Cardiac muscle cell (in vitro differentiated cells and primary cell): ENCODE measurements around the gene BPIFA3. TPM values are rescaled to one million over a fixed set of nuclear protein-coding genes. Genes with fewer than 3 reads are reported as not detected.

Source experiments
- DNase-seq, 2 donors: peaks; one replicate each; pipeline versions ENCODE4 v3.0.0 to v3.0.0-alpha.2; 2010 to 2017; ENCODE audit warnings: low read depth in 1 of 2, low spot score in 1 of 2
- H3K27ac ChIP-seq: fragments of 200-600 bp; sonication (generic); 2 replicates; pipeline ENCODE4 v1.5.1; 2016
- H3K27me3 ChIP-seq: fragments of 200-600 bp; sonication (generic); 2 replicates; pipeline ENCODE4 v1.6.0; 2016; ENCODE audit warnings: control low read depth
- H3K36me3 ChIP-seq: fragments of 200-600 bp; sonication (generic); 2 replicates; pipeline ENCODE4 v1.5.1; 2016; ENCODE audit warnings: control low read depth
- H3K4me1 ChIP-seq: fragments of 200-600 bp; sonication (generic); 2 replicates; pipeline ENCODE4 v1.8.1; 2017; ENCODE audit warnings: low read depth, mild to moderate bottlenecking, mixed run types
- H3K4me3 ChIP-seq: fragments of 200-600 bp; sonication (generic); 2 replicates; pipeline ENCODE4 v1.5.1; 2016; ENCODE audit warnings: mild to moderate bottlenecking
- H3K9me3 ChIP-seq: fragments of 200-600 bp; sonication (generic); 2 replicates; pipeline ENCODE4 v1.5.1; 2017; ENCODE audit warnings: low read depth, mild to moderate bottlenecking, control low read depth
- polyA plus RNA-seq: library from polyadenylated mRNA; unstranded; fragments of >200 nt; fragmentation: Nextera tagmentation; extraction: Ambion mirVana; gene quantifications from 2 replicates; pipeline ENCODE4 v1.2.1, GENCODE V29; 2016
- total RNA-seq: library from RNA; depleted of rRNA; stranded (reverse); fragments of >200 nt; gene quantifications from 2 replicates; pipeline ENCODE4 v1.2.3, GENCODE V29; 2016
- TF ChIP-seq, protein P1 (sequence below): IDR thresholded peaks from 2 replicates; pipeline ENCODE4 v1.5.1; 2012; ENCODE audit warnings: low read depth, mild to moderate bottlenecking, low read length

BPIFA3 gene
- total and polyA plus RNA-seq, 2 experiments from 2014 or later = not detected

DNA sequence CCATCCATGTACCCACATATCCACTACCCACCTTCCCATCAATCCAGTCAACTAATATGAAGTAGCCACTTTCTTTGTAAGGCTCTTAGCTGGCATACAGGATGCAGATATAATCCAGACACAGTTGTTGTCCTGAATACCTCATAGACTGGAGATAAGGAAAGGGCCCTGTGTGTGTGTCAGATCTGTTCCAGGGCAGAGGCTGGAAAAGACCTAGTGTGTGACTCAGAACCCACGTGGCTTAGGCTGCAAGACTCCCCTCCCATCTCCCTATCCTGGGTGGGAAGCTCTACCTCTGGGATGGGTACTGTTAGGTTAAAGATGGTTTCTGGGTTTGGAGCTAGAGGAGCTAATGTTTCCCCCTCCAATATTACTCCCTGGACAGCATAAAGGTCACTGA, 22.3 kb downstream of the BPIFA3 start:
- Histone ChIP-seq H3K4me3 (no peak overlapping the region), H3K4me1 (no peaks in the 10 kb centered on the region), H3K27ac (no peak overlapping the region), H3K9me3 (no peaks in the 10 kb centered on the region), H3K27me3 (peaks cover 33% of the 10 kb centered on the region), H3K36me3 (no peaks in the 10 kb centered on the region)
- TF ChIP-seq, protein P1, sequence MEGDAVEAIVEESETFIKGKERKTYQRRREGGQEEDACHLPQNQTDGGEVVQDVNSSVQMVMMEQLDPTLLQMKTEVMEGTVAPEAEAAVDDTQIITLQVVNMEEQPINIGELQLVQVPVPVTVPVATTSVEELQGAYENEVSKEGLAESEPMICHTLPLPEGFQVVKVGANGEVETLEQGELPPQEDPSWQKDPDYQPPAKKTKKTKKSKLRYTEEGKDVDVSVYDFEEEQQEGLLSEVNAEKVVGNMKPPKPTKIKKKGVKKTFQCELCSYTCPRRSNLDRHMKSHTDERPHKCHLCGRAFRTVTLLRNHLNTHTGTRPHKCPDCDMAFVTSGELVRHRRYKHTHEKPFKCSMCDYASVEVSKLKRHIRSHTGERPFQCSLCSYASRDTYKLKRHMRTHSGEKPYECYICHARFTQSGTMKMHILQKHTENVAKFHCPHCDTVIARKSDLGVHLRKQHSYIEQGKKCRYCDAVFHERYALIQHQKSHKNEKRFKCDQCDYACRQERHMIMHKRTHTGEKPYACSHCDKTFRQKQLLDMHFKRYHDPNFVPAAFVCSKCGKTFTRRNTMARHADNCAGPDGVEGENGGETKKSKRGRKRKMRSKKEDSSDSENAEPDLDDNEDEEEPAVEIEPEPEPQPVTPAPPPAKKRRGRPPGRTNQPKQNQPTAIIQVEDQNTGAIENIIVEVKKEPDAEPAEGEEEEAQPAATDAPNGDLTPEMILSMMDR = no peak
- no peak for DNase-seq

DNA sequence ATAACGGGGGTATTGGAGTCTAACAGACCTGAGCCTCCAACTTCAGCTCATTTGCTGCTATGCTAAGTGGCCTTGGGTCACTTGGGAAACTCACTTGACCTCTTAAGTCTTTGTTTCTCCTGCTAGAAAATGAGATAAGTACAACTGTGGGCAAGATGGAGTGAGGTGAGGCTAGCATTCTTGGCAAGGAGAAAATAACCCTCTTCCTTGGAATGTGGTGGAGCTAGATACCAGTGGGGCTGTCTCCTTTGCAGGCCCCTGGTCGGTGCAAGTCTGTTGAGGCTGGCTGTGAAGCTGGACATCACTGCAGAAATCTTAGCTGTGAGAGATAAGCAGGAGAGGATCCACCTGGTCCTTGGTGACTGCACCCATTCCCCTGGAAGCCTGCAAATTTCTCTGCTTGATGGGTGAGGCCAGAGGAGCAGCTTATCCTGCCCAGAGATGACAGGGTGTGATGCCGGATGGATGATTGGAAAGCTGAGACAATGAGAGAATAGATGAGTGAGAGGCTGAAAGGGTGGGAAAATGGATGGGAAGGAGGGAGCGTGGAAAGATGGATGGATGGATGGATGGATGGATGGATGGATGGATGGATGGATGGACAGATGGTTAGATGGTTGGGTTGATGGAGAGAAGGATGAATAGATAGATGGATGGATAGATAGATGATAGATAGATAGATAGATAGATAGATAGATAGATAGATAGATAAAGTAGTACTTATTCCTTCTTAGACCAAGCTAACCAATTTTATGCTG, 23.0 kb downstream of the BPIFA3 start:
- Histone ChIP-seq H3K27ac (no peak overlapping the region), H3K4me1 (no peaks in the 10 kb centered on the region), H3K36me3 (no peaks in the 10 kb centered on the region), H3K9me3 (no peaks in the 10 kb centered on the region), H3K4me3 (no peak overlapping the region), H3K27me3 (peaks cover 28% of the 10 kb centered on the region)
- TF ChIP-seq, protein P1 = no peak
- no peak for DNase-seq

DNA sequence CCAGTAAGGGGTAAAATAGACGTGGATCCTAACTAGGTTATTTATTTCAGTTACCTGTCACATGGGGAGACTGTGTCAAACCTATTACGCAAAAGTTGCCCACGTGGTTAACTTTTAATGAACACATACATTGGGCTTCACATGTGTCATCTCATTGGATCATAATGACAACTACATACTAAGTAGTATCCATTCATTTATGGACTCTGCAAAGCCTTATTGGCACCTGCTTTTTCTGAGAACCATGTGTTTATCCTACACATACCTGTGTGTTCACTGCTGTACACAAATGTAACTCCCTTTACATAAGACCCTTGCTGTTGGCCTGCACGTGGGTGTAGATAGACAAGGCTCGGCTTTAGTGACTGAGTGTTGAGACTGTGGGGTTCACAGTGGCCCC, 23.8 kb downstream of the BPIFA3 start:
- no peak overlapping the region for H3K27ac ChIP-seq
- TF ChIP-seq, protein P1 = no peak
- H3K4me3 ChIP-seq = no peak overlapping the region
- H3K4me1 ChIP-seq = no peaks in the 10 kb centered on the region
- H3K27me3 ChIP-seq = peaks cover 20% of the 10 kb centered on the region
- no peaks in the 10 kb centered on the region for H3K9me3 ChIP-seq
- DNase-seq = no peak
- H3K36me3 ChIP-seq = no peaks in the 10 kb centered on the region

DNA sequence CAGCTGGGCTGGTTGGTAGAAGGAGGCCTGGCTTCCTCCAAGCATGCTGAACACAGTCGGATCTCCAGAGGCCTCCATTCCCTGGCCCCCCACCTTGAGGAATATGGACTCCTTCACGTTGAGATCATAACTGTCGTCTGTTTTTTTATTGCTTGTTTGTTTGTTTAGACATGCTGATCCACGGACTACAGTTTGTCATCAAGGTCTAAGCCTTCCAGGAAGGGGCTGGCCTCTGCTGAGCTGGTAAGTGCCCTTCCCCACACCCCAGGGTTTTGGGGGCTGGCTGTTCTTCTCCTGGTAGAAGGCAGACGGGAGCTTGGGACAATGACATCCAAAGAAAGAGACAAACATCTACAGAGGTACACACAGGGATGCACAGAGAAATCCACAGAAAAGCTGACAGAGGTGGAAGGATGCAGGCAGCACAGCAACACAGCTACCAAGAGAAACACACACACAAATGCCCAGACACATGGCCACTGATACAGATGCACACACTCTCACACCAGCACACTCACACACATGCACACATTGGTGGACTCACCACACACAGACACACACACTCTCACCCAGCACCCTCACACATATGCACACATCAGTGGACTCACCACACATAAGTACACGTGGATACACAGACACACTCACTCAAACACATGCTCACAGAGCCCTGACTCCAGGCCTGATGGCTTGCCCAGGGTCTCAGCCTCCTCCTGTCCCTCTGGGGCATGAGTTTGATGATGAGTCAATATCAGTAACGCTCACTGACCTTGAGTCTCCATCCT, 25.4 kb downstream of the BPIFA3 start:
- no peaks in the 10 kb centered on the region for H3K36me3 ChIP-seq
- TF ChIP-seq, protein P1 = no peak
- peaks cover 7% of the 10 kb centered on the region for H3K27me3 ChIP-seq
- no peaks in the 10 kb centered on the region for H3K4me1 ChIP-seq
- no peaks in the 10 kb centered on the region for H3K9me3 ChIP-seq
- DNase-seq = no peak
- H3K27ac ChIP-seq = no peak overlapping the region
- no peak overlapping the region for H3K4me3 ChIP-seq

DNA sequence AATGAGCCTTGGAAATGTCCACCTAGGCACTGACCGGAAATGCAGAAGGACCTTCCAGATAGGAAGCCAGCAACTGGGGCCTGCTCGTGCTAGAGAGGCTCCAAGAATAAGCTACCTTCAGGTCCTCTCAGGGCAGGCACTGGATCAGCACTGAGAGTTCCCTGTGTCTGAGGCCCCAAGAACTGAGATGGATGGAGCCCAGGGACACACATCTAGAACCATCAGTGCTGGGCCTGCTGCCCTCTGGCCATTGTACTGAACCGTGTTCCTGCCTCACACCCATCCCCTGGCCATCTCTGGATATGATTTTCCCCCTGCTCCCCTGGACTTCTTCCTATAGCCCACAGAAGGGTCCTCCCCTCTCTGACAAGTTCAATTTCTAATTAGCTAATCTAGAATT, 28.9 kb downstream of the BPIFA3 start:
- no peak overlapping the region for H3K27ac ChIP-seq
- H3K36me3 ChIP-seq = no peaks in the 10 kb centered on the region
- TF ChIP-seq, protein P1 = no peak
- H3K4me3 ChIP-seq = no peak overlapping the region
- H3K27me3 ChIP-seq = peaks cover 3% of the 10 kb centered on the region
- DNase-seq = no peak
- H3K4me1 ChIP-seq = no peaks in the 10 kb centered on the region
- H3K9me3 ChIP-seq = no peaks in the 10 kb centered on the region
